ENCODE data around the gene IFNB1. TPM values are rescaled to one million over a fixed set of nuclear protein-coding genes. Genes with fewer than 3 reads are reported as not detected.

IFNB1 gene
- total RNA-seq, 1 experiment from 2014 or later, result not detected

- TF ChIP-seq HMGA2 (CRISPR knock-in tag; IDR thresholded peaks at IDR 0.05), result no peak
- no peak for TF ChIP-seq PRDM15 (CRISPR knock-in tag; IDR thresholded peaks at IDR 0.05)
- no peak for TF ChIP-seq HMGXB4 (CRISPR knock-in tag; IDR thresholded peaks at IDR 0.05)
Observed at GRCh38 chr9:21043841-21044240, 33.9 kb downstream of the IFNB1 start (continued).

DNA sequence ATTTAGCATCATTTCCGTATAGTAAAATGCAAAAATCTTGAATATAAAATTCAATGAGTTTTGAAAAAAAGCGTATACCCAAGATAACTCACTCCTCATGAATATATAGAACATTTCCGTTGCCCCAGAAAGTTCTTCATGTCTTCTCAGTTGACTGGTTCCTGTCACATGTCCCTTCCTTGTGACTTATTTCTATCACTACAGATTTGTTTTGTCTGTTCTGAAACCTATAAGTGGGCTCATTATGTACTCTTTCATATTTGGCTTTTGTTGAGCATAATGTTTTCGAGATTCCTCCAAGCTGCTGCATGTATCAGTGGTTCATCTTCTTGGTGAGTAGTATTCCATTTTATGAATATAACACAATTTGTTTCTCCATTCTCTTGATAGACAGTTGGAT is 35.3 kb downstream of the IFNB1 start:
- ChIA-PET CTCF (no interaction called here), POLR2A (interaction anchor here (0.5 kb wide), 1 partner anchor 11 kb away, joined by 3 read pairs; the partner anchor contains the start of gene HACD4)
- no peak for DNase-seq (ENCODE audit: low spot score)
- Mint-ChIP-seq H3K9me3 (no peaks in the 10 kb centered on the region), H3K36me3 (no peaks in the 10 kb centered on the region), H3K4me1 (no peaks in the 10 kb centered on the region; the same call in 1 of the 2 replicates), H3K27me3 (ENCODE audit: low read depth) (no peaks in the 10 kb centered on the region; the same call in 1 of the 2 replicates), H3K4me3 (no peak overlapping the region), H3K27ac (no peak overlapping the region)
- no peak for ATAC-seq
- no peak for TF ChIP-seq ELF4 (CRISPR knock-in tag; IDR thresholded peaks at IDR 0.05; ENCODE audit: low read depth)
- no peak for TF ChIP-seq ESRRA (CRISPR knock-in tag; IDR thresholded peaks at IDR 0.05; ENCODE audit: borderline replicate concordance)
- TF ChIP-seq FOXK1 (CRISPR knock-in tag; IDR thresholded peaks at IDR 0.05), result no peak
- TF ChIP-seq, protein P1, sequence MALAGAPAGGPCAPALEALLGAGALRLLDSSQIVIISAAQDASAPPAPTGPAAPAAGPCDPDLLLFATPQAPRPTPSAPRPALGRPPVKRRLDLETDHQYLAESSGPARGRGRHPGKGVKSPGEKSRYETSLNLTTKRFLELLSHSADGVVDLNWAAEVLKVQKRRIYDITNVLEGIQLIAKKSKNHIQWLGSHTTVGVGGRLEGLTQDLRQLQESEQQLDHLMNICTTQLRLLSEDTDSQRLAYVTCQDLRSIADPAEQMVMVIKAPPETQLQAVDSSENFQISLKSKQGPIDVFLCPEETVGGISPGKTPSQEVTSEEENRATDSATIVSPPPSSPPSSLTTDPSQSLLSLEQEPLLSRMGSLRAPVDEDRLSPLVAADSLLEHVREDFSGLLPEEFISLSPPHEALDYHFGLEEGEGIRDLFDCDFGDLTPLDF (CRISPR knock-in tag; IDR thresholded peaks at IDR 0.05), result no peak
- no peak for TF ChIP-seq SOX15 (CRISPR knock-in tag; IDR thresholded peaks at IDR 0.05)
- TF ChIP-seq, protein P2, sequence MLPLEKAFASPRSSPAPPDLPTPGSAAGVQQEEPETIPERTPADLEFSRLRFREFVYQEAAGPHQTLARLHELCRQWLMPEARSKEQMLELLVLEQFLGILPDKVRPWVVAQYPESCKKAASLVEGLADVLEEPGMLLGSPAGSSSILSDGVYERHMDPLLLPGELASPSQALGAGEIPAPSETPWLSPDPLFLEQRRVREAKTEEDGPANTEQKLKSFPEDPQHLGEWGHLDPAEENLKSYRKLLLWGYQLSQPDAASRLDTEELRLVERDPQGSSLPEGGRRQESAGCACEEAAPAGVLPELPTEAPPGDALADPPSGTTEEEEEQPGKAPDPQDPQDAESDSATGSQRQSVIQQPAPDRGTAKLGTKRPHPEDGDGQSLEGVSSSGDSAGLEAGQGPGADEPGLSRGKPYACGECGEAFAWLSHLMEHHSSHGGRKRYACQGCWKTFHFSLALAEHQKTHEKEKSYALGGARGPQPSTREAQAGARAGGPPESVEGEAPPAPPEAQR (CRISPR knock-in tag; IDR thresholded peaks at IDR 0.05), result no peak
- no peak for TF ChIP-seq ZMAT4 (CRISPR knock-in tag; IDR thresholded peaks at IDR 0.05)

- CTCF ChIA-PET, result no interaction called here
- TF ChIP-seq ARID4B (CRISPR knock-in tag; IDR thresholded peaks at IDR 0.05; ENCODE audit: borderline replicate concordance), result no peak
- no peak for TF ChIP-seq ZNF671 (CRISPR knock-in tag; IDR thresholded peaks at IDR 0.05)
- TF ChIP-seq TEAD4 (CRISPR knock-in tag; IDR thresholded peaks at IDR 0.05), result no peak
- no peak for TF ChIP-seq JAZF1 (CRISPR knock-in tag; IDR thresholded peaks at IDR 0.05)
- TF ChIP-seq, protein P3, sequence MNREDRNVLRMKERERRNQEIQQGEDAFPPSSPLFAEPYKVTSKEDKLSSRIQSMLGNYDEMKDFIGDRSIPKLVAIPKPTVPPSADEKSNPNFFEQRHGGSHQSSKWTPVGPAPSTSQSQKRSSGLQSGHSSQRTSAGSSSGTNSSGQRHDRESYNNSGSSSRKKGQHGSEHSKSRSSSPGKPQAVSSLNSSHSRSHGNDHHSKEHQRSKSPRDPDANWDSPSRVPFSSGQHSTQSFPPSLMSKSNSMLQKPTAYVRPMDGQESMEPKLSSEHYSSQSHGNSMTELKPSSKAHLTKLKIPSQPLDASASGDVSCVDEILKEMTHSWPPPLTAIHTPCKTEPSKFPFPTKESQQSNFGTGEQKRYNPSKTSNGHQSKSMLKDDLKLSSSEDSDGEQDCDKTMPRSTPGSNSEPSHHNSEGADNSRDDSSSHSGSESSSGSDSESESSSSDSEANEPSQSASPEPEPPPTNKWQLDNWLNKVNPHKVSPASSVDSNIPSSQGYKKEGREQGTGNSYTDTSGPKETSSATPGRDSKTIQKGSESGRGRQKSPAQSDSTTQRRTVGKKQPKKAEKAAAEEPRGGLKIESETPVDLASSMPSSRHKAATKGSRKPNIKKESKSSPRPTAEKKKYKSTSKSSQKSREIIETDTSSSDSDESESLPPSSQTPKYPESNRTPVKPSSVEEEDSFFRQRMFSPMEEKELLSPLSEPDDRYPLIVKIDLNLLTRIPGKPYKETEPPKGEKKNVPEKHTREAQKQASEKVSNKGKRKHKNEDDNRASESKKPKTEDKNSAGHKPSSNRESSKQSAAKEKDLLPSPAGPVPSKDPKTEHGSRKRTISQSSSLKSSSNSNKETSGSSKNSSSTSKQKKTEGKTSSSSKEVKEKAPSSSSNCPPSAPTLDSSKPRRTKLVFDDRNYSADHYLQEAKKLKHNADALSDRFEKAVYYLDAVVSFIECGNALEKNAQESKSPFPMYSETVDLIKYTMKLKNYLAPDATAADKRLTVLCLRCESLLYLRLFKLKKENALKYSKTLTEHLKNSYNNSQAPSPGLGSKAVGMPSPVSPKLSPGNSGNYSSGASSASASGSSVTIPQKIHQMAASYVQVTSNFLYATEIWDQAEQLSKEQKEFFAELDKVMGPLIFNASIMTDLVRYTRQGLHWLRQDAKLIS (CRISPR knock-in tag; IDR thresholded peaks at IDR 0.05; ENCODE audit: borderline replicate concordance), result no peak
Observed at GRCh38 chr9:21039302-21039701, 38.4 kb downstream of the IFNB1 start.

More at GRCh38 chr9:21039302-21039701, 38.4 kb downstream of the IFNB1 start:
- POLR2A ChIA-PET, result no interaction called here
- H3K27ac Mint-ChIP-seq, result no peak overlapping the region
- H3K9me3 Mint-ChIP-seq, result no peaks in the 10 kb centered on the region
- no peaks in the 10 kb centered on the region for H3K36me3 Mint-ChIP-seq
- peaks cover 13% of the 10 kb centered on the region for H3K27me3 Mint-ChIP-seq (ENCODE audit: low read depth)
- peaks cover 4% of the 10 kb centered on the region; the same call in 1 of the 2 replicates for H3K4me1 Mint-ChIP-seq
- ATAC-seq (no peak), DNase-seq (ENCODE audit: low spot score) (no peak)
- H3K4me3 Mint-ChIP-seq, result no peak overlapping the region
